ENCODE data around the gene SCNN1A. TPM values are rescaled to one million over a fixed set of nuclear protein-coding genes. Genes with fewer than 3 reads are reported as not detected.

SCNN1A gene
- total RNA-seq, 1 experiment from 2014 or later, result 17.1 TPM

GRCh38 chr12:6302621-6303020 lies 72.7 kb downstream of the SCNN1A start:
- no peak overlapping the region for H3K4me3 ChIP-seq (ENCODE audit: low read depth in 2 of 2, low read length in 2 of 2)
- no TSS peak for BruUV-seq (replicated peaks)
- no peaks in the 10 kb centered on the region for H3K9me3 ChIP-seq (ENCODE audit: control insufficient read depth, insufficient read depth, low read depth, low read length)
- no peaks in the 10 kb centered on the region for H3K4me1 ChIP-seq (ENCODE audit: control insufficient read depth, insufficient read depth, low read length)
- in situ Hi-C loops (cut with HindIII; ENCODE audit: low pct_unique_long_range_greater_than_20kb, low sequenced_read_pairs) (no loop called here), intact Hi-C loops (cut with micrococcal nuclease; ENCODE audit: unreplicated experiment) (no loop called here)
- no peaks in the 10 kb centered on the region for H3K27me3 ChIP-seq (ENCODE audit: control insufficient read depth, insufficient read depth, low read length)
- no peak for ATAC-seq
- no peak overlapping the region for H3K27ac ChIP-seq (ENCODE audit: low read length)
- no peak for TF ChIP-seq POLR2AphosphoS5 (IDR thresholded peaks at IDR 0.05; ENCODE audit: low read depth, low read length)
- TF ChIP-seq TCF7L2 (IDR thresholded peaks at IDR 0.05; ENCODE audit: low read depth, low read length), result no peak
- TF ChIP-seq, protein P1, sequence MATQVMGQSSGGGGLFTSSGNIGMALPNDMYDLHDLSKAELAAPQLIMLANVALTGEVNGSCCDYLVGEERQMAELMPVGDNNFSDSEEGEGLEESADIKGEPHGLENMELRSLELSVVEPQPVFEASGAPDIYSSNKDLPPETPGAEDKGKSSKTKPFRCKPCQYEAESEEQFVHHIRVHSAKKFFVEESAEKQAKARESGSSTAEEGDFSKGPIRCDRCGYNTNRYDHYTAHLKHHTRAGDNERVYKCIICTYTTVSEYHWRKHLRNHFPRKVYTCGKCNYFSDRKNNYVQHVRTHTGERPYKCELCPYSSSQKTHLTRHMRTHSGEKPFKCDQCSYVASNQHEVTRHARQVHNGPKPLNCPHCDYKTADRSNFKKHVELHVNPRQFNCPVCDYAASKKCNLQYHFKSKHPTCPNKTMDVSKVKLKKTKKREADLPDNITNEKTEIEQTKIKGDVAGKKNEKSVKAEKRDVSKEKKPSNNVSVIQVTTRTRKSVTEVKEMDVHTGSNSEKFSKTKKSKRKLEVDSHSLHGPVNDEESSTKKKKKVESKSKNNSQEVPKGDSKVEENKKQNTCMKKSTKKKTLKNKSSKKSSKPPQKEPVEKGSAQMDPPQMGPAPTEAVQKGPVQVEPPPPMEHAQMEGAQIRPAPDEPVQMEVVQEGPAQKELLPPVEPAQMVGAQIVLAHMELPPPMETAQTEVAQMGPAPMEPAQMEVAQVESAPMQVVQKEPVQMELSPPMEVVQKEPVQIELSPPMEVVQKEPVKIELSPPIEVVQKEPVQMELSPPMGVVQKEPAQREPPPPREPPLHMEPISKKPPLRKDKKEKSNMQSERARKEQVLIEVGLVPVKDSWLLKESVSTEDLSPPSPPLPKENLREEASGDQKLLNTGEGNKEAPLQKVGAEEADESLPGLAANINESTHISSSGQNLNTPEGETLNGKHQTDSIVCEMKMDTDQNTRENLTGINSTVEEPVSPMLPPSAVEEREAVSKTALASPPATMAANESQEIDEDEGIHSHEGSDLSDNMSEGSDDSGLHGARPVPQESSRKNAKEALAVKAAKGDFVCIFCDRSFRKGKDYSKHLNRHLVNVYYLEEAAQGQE (IDR thresholded peaks at IDR 0.05; ENCODE audit: insufficient read depth in 1 of 2, low read depth in 2 of 2, low read length in 1 of 2), result no peak
- POLR2A ChIA-PET, result no interaction called here
- CTCF ChIA-PET, result interaction anchor here (0.6 kb wide), 1 partner anchor 161 kb away, joined by 6 read pairs; no protein-coding TSS in a partner anchor
- DNase-seq (ENCODE audit: low read depth, low spot score), result no peak
- no peaks in the 10 kb centered on the region for H3K36me3 ChIP-seq (ENCODE audit: control insufficient read depth, insufficient read depth, low read length)

DNA sequence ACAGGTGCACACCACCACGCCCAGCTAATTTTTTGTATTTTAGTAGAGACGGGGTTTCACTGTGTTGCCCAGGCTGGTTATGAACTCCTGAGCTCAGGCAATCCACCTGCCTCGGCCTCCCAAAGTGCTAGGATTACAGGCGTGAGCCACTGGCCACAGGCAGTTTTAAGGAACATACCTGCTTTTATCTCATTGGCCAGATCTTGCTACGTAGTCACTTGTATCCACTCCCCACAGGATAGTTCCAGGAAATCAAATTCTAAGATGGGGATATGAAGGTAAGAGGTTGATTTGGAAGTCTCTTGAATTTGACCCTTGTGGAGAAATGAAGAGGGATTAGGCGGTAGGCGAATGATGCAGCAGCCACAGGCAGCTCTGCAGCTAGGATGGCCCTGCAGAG lies 73.6 kb downstream of the SCNN1A start:
- Histone ChIP-seq H3K9me3 (ENCODE audit: control insufficient read depth, insufficient read depth, low read depth, low read length) (no peaks in the 10 kb centered on the region), H3K36me3 (ENCODE audit: control insufficient read depth, insufficient read depth, low read length) (no peaks in the 10 kb centered on the region), H3K4me3 (ENCODE audit: low read depth in 2 of 2, low read length in 2 of 2) (no peak overlapping the region), H3K27me3 (ENCODE audit: control insufficient read depth, insufficient read depth, low read length) (no peaks in the 10 kb centered on the region), H3K4me1 (ENCODE audit: control insufficient read depth, insufficient read depth, low read length) (no peaks in the 10 kb centered on the region), H3K27ac (ENCODE audit: low read length) (no peak overlapping the region)
- TF ChIP-seq, protein P1 (IDR thresholded peaks at IDR 0.05; ENCODE audit: insufficient read depth in 1 of 2, low read depth in 2 of 2, low read length in 1 of 2), result no peak
- TF ChIP-seq TCF7L2 (IDR thresholded peaks at IDR 0.05; ENCODE audit: low read depth, low read length), result no peak
- in situ Hi-C loops (cut with HindIII; ENCODE audit: low pct_unique_long_range_greater_than_20kb, low sequenced_read_pairs) (no loop called here), intact Hi-C loops (cut with micrococcal nuclease; ENCODE audit: unreplicated experiment) (no loop called here)
- no peak for DNase-seq (ENCODE audit: low read depth, low spot score)
- ChIA-PET CTCF (no interaction called here), POLR2A (no interaction called here)
- no peak for ATAC-seq
- no TSS peak for BruUV-seq (replicated peaks)

DNA sequence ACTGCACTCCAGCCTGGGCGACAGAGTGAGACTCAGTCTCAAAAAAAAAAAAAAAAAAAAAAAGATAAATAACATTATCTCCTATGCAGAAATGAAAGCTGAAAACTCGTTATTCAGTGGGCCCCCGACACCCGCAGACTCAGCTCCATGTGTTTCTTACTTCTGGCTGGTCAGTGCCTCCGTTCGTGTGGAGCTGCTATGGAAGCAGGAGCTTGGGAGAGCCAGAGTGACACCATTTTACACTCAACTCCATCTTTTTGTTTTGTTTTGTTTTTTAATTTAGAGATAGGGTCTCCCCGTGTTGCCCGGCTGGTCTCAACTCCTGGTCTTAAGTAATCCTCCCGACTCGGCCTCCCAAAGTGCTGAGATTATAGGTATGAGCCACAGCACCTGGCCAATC lies 78.2 kb downstream of the SCNN1A start:
- ATAC-seq, result no peak
- intact Hi-C loops (cut with micrococcal nuclease; ENCODE audit: unreplicated experiment) (no loop called here), in situ Hi-C loops (cut with HindIII; ENCODE audit: low pct_unique_long_range_greater_than_20kb, low sequenced_read_pairs) (no loop called here)
- H3K4me1 ChIP-seq (ENCODE audit: control insufficient read depth, insufficient read depth, low read length), result peaks cover 4% of the 10 kb centered on the region
- ChIA-PET POLR2A (interaction anchor here (0.5 kb wide), 1 partner anchor 37 kb away, joined by 4 read pairs; no protein-coding TSS in a partner anchor), CTCF (interaction anchor here (0.7 kb wide), 1 partner anchor 101 kb away, joined by 7 read pairs; no protein-coding TSS in a partner anchor)
- H3K36me3 ChIP-seq (ENCODE audit: control insufficient read depth, insufficient read depth, low read length), result no peaks in the 10 kb centered on the region
- H3K4me3 ChIP-seq (ENCODE audit: low read depth in 2 of 2, low read length in 2 of 2), result no peak overlapping the region
- no peaks in the 10 kb centered on the region for H3K27me3 ChIP-seq (ENCODE audit: control insufficient read depth, insufficient read depth, low read length)
- no peaks in the 10 kb centered on the region for H3K9me3 ChIP-seq (ENCODE audit: control insufficient read depth, insufficient read depth, low read depth, low read length)
- peak overlapping the region; percentile 54; the same call in 1 of the 2 replicates for H3K27ac ChIP-seq (ENCODE audit: low read length)
- TF ChIP-seq, protein P1 (IDR thresholded peaks at IDR 0.05; ENCODE audit: insufficient read depth in 1 of 2, low read depth in 2 of 2, low read length in 1 of 2), result no peak
- TF ChIP-seq TCF7L2 (IDR thresholded peaks at IDR 0.05; ENCODE audit: low read depth, low read length) (no peak), POLR2AphosphoS5 (IDR thresholded peaks at IDR 0.05; ENCODE audit: low read depth, low read length) (no peak), CTCF (IDR thresholded peaks at IDR 0.05) (no peak), SIN3A (IDR thresholded peaks at IDR 0.05; ENCODE audit: borderline replicate concordance, insufficient read depth, low read depth, low read length) (no peak)
- BruUV-seq (replicated peaks), result no TSS peak
- no peak for DNase-seq (ENCODE audit: low read depth, low spot score)
